ENCODE results near the gene KCP.

GRCh38 chr7:128954830-128955802 lies 44.6 kb upstream of the KCP start:
- TF ChIP-seq BHLHE40 (IDR thresholded peaks at IDR 0.05; ENCODE audit: borderline replicate concordance in 1 of 2, low read depth in 2 of 2, low read length in 1 of 2), result peak; percentile 97 to 99
- no peak for TF ChIP-seq POLR2AphosphoS5 (IDR thresholded peaks at IDR 0.05; ENCODE audit: low read length)
- no peak for TF ChIP-seq CTCF (IDR thresholded peaks at IDR 0.05 in 2 of 3, conservative IDR thresholded peaks at IDR 0.05 in 1 of 3; ENCODE audit: control insufficient read depth in 2 of 3, extremely low read depth in 1 of 3, insufficient read depth in 1 of 3, low read depth in 3 of 3, low read length in 3 of 3)
- TF ChIP-seq SMAD5 (IDR thresholded peaks at IDR 0.05; ENCODE audit: low read depth), result no peak
- TF ChIP-seq JUNB (IDR thresholded peaks at IDR 0.05), result no peak; the same call in 1 of the 2 replicates

Data from GM12878 (cell line).